ENCODE measurements around the gene PAM16.

PAM16 gene

DNA sequence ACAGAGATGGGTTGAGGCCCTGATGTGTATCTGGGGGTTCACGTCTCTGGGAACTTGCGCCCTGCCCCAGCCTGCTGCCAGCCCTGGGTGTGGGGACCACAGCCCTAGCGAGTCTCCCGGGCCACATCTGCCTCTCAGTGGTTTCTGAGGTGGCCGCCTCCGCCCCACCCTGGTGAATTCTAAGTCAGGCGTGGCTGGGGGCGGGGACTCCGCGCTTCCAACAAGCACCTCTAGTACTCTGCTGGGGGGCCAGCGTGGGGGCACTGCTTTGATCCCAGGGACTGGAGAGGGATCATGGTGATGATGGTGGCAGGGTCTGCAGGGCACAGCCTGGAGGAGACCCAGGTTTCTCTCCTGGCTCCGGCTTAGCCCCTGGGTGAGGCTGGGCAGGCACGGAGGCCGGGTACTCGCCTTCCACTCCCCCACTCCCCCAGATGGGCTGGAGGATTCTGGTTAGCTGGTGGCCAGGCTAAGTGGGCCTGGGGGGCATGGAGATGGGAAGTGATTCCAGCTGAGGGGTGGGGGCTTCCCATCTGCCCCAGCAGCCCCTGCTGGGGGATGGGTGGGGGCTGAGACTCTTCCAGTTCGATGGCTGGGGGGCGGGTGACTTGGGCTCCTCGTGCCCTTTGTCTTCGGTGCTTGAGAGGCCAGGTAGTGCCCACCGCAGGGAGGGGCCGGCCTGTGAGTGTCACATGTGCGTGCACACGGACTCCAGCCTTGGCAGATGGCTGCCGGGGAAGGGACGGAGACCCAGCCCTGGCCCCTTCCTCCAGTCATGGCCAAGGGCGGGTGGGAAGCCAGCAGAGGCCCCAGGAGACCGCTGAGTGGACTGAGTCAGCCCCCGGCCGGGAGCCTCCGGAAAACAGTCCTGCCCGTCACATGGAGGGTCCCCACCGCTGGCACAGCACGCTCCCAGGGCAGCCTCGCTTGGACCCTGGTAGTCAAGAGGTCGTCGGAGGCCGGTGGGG is 31.4 kb downstream of the PAM16 start:
- no peak for DNase-seq (ENCODE audit: low spot score)

DNA sequence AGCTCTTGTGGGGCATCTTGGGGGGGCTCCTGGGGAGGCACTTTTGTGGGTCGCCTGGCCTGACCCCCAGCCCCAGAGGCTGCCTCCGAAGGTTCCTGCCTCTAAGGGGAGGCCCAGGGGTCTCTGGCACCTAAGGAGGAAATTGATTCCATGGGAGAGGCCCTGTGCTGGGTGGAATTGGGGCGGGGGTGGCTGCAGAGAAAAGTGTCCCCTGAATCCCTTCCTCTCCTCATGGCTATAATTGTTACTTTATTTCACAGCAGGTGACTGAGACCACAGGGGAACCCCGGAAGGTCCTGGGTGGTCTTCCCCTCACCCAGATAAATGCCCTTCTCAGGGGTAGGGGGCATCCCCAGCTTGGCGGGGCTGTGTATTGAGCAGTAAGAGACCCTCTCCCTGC is 32.2 kb downstream of the PAM16 start:
- no peak for DNase-seq (ENCODE audit: low spot score)

- DNase-seq (ENCODE audit: low spot score) = no peak
Observed at GRCh38 chr16:4318451-4318910, 32.6 kb downstream of the PAM16 start.

DNA sequence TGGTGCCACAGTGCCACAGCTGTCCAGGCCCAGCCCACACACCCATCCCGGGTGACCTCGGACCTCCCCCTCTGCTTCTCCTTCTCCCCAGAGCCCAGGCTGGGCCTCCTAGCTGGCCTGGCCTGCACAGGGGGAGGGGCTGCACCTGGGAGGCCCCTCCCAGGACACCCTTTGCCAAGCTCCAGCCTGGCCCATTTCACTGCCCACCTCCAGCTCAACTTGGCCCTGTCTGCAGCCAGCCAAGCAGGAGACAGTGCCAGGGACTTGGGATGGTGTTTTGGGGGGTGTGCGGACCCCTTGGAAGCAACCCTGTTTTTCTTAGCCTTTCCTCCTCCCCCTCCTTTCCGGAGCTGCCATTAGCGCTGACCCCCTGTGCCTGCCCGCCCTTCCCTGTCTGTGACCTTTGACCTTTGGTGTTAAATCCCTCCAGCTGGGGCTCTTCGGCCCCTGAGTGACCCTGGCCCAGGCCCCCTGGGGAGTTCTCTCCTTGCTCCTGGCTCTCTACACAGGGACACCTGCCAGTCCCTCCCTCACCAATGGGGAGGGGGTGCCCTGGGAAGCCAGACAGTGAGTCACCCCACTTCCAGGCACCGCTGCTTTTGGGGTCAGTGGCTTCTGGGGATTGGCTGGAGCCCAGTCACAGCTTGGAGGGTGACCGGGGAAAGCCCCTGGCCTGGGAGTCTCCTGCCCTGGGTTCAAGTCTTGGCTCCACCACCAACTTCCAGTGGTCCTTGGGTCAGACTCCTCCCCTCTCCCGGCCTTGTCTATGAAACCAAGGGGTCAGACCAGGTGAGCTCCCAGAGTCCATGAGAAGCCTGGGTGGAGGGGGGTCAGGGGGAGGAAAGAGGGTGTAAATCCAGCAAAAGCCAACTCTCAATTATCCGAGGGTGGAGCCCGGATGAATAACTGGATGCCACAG is 33.3 kb downstream of the PAM16 start:
- DNase-seq (ENCODE audit: low spot score) = no peak

GRCh38 chr16:4316864-4317531 is 34.1 kb downstream of the PAM16 start:
- no peak for DNase-seq (ENCODE audit: low spot score)

- DNase-seq (ENCODE audit: low spot score) = no peak
Observed at GRCh38 chr16:4316108-4316863, 34.8 kb downstream of the PAM16 start.

DNA sequence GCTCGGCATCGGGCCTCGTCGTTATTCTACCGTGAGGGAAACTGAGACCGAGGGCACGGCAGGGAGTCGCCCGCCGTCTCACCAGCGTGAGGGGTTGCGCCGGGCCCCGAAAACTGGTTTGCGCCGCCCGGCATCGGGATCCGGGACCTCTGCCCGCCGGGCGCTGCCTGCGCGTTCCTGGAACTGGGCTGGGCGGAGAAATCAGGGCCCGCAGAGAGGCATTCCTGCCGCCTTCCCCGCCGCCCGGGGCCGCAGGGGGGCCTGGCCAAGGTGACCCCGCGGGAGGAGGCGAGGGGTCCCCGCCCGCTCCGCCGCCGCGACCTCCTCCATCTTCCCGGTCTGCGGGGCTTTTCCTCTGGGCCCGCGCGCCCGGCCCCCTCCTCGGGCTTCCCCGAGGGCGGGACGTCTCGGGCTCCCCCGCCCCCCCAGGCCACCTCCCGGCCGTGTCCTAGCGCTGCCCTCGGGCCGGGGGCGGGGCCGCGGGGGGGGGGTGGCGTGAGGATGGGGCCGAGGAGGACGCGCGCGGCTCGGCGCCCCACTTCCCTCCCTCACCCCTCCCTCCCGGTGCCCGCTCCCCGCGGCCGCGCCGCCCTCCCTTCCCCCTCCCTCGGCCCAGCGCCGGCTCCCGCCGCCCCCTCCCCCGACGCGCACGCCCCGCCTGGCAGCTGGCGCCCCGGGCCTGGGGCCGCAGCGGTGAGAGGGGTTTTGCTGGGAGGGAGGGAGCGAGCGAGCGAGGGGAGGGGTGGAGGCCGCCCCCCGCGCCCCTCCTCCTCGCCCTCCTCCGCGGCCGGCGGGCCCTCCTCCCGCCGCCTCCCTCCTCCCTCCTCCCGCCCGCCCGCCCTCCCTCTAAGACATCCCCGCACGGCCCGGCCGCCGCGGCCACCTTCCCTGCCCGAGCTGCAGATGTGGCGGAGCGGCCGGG is 35.7 kb downstream of the PAM16 start, which contains the start of gene GLIS2:
Gene GLIS2, plus strand, starts transcription at position 882 of the 922 bp plus-strand sequence. CDS start 16,214 bp downstream, outside the sequence.
- peak; percentile 76 for DNase-seq (ENCODE audit: low spot score)

DNA sequence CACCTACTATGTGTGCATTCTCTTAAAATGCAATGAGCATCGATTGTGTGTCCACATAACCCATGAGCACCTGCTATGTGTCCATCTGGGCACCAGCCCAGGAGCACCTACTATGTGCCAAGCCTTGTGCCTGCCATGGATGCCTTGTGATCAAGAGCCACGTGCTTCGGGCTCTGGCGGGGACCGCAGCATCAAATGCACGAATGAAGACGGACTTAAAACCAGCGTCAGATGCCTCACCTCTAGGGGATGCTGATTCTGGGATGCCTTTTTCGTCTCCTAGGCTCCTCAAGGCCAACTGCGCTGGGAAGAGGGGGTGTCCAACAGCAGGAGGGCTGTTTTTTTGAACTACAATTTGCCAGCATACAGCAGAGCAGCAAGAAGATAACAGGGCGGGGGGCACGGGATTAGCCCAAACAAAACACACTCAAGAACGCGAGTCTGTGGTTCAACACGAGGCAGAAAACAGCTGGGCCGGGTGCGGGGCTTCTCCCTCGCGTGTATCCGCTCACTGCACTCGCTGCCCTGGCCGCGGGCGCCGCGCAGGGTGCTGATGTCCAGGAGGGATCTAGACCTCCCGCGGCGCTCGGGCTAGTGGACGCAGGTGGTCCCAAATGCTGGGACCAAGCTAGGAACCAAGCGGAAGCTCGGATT is 36.5 kb downstream of the PAM16 start:
- DNase-seq (ENCODE audit: low spot score) = no peak

GRCh38 chr16:4313563-4314531 is 37.3 kb downstream of the PAM16 start:
- DNase-seq (ENCODE audit: low spot score) = peak; percentile 98

GRCh38 chr16:4309833-4310266 is 41.3 kb downstream of the PAM16 start:
- no peak for DNase-seq (ENCODE audit: low spot score)

GRCh38 chr16:4309102-4309832 is 41.9 kb downstream of the PAM16 start:
- DNase-seq (ENCODE audit: low spot score) = no peak

GRCh38 chr16:4307215-4308037 is 43.7 kb downstream of the PAM16 start:
- peak; percentile 87 for DNase-seq (ENCODE audit: low spot score)

DNA sequence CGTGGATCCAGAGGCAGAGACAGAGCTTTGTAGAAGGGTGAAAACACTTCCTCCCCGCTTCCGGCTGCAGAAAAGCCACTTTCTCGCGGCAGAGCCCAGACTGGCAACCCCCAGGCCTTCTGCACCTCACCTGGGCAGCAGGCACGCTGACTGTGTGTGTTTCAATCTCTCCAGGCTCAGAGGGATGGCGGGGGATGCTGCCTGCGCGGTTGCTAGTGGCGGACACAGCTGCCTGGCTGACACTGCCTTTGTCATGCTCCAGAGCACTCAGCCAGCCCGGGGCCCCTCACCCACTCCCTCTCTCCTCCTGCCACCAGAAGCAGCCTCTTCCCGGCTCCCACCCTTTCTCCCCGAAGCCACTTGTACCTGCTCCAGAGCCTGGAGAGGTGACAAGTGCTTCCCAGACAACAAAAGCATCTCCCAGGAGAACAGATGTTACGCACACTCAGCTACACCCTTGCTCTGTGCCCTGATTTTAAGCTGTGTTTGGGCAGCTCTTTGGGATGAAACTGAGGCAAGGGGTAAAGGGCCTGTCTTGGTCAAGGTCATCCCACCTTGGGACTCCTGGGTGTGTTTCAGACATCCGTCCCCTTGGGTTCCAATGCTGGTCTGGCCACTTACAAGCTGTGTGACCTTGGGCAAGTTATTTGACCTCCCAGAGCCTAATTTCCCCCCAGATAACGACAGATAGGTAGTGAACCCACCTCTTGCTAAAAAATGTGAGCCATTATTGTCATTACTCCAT is 44.5 kb downstream of the PAM16 start:
- no peak for DNase-seq (ENCODE audit: low spot score)

DNA sequence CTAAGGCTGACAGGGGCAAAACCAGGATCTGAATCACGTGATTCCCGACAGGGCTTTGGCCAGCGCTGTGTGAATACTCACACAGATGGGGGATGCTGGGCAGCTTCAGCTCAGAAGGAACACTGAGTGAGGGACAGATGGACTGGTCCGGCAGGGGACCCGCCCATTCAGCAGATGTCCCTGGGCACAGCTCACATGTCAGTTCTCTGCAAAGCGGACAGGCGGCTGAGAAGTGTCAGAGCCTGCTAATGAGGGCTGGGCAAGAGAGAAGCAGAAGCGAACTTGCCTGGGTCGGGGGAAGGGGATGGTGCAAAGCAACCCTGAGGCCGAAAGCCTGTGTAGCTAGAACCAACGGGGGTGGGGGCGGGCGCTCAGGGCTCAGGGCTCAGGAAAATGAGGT is 47.1 kb downstream of the PAM16 start:
- no peak for DNase-seq (ENCODE audit: low spot score)

DNA sequence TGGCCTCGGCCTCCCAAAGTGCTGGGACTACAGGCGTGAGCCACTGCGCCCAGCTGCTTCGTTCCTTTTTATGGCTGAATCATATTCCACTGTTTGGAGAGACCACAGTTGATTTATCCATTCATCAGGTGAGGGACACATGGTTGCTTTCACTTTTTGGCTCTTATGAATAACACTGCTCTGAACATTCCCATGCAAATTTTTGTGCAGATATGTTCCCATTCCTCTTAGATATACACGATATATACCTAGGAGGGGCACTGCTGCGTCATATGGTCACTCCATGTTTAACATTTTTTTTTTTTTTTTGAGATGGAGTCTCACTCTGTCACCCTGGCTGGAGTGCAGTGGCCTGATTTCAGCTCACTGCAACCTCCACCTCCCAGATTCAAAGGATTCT is 49.2 kb downstream of the PAM16 start:
- DNase-seq (ENCODE audit: low spot score) = no peak

- no peak for DNase-seq (ENCODE audit: low spot score)
Observed at GRCh38 chr16:4301177-4301576, 49.9 kb downstream of the PAM16 start.
